ENCODE measurements around the gene SQSTM1.

Gene SQSTM1

GRCh38 chr5:179872828-179873575, 52.3 kb downstream of the SQSTM1 start:
- DNase-seq (ENCODE audit: low read depth, low spot score): no peak

- DNase-seq (ENCODE audit: low read depth, low spot score): no peak
Observed at GRCh38 chr5:179873588-179874110, 52.9 kb downstream of the SQSTM1 start.

DNA sequence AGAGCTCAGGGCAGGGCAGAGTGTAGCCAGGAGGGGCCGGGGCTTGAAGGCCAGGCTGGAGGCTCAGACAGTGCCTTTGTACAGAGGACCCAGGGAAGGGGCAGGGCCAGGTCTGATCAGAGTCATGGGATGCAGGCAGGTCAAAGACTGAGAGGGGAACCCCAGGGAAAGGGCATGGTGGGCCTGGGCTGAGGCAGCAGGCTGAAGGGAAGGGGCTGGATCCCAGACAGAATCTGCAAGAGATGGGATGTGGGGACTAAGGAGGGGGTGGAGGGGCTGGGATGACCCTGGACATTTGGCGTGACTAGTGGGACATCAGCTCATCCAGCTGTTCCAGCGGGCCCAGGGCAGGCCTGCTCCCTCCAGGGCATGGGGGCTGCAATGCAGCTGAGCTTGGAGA, 53.4 kb downstream of the SQSTM1 start:
- no peak for DNase-seq (ENCODE audit: low read depth, low spot score)

- DNase-seq (ENCODE audit: low read depth, low spot score): no peak
Observed at GRCh38 chr5:179874536-179875292, 54.0 kb downstream of the SQSTM1 start.

- no peak for DNase-seq (ENCODE audit: low read depth, low spot score)
Observed at GRCh38 chr5:179875741-179876609, 55.3 kb downstream of the SQSTM1 start.

- DNase-seq (ENCODE audit: low read depth, low spot score): no peak
Observed at GRCh38 chr5:179876610-179876952, 55.9 kb downstream of the SQSTM1 start.

GRCh38 chr5:179878222-179879002, 57.7 kb downstream of the SQSTM1 start:
- DNase-seq (ENCODE audit: low read depth, low spot score): no peak

- DNase-seq (ENCODE audit: low read depth, low spot score): no peak
Observed at GRCh38 chr5:179879003-179879689, 58.4 kb downstream of the SQSTM1 start.

- DNase-seq (ENCODE audit: low read depth, low spot score): no peak
Observed at GRCh38 chr5:179879690-179880010, 58.9 kb downstream of the SQSTM1 start.

GRCh38 chr5:179880066-179880650, 59.5 kb downstream of the SQSTM1 start:
- DNase-seq (ENCODE audit: low read depth, low spot score): no peak

- DNase-seq (ENCODE audit: low read depth, low spot score): no peak
Observed at GRCh38 chr5:179880848-179881590, 60.3 kb downstream of the SQSTM1 start.

DNA sequence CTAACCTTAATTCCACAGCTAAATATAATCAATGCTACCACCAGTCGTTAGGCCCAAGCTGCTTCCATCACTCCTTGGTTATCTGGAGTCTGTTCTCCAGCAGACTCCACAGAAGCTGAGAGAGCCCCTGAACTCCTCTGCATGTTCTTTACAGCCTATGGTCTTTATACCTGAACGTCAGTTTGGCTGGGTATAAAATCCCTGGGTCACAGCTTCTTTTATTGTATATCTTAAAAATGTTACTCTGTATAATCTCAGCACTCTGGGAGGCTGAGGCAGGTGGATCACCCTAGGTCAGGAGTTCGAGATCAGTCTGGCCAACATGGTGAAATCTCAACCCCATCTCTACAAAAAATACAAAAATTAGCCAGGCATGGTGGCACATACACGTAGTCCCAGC, 61.6 kb downstream of the SQSTM1 start:
- DNase-seq (ENCODE audit: low read depth, low spot score): no peak

GRCh38 chr5:179883163-179883562, 62.5 kb downstream of the SQSTM1 start:
- DNase-seq (ENCODE audit: low read depth, low spot score): no peak

DNA sequence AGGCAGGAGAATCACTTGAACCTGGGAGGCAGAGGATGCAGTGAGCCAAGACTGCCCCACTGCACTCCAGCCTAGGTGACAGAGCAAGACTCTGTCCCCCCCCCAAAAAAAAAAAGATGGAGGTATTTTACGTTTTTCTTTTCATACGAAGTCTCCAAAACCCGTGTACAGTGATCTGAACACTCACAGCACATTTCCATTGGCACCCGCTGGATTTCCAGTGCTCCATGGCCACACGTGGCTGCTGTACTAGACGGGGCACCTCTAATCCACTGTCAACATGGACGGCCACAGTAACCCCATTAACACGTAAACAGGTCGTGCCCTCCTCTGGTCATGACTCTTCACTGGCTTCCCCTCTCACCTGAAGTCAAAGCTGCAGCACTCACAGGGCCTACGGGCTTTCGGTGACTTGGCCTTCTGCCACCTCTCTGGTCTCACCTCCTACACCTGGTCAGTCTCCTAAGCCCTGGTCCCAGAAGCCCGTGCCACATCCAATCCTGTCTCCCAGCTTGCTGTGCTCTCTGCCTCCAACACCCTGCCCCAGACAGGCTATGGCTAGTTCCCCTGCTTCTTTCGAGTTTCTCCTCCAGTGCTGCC, 64.9 kb downstream of the SQSTM1 start:
- DNase-seq (ENCODE audit: low read depth, low spot score): no peak

DNA sequence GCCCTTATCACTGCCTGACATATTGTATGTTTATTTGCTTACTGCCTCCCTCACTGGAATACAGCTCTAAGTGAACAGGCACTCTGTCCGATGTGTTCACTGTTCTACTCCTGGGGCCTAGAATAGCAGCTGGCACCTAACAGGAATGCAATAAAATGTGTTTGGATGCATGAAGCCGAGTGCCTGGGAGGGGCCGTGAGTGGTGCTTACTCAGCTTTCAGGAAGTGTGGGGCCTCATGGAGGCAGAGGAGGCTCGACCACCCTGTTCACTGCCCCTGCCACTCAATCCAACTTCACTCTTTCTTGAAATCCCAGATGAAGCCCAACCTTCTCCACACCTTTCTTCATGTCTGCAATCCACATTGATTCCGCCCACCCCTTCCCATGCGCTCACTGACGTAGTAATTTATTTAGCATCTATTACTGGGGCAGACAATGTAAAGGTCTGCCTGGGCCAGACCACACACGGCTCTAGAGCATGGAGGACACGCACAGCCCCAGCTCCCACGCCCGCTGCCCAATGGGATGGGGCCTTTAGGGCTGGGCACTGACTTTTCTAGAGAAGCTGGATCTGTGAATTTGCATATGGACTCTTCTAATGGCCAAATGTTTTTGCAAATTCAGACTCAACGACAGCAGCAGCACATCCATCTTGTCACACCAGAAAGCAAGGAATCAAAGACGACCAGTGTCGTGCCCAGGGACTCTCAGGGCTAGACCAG, 65.6 kb downstream of the SQSTM1 start:
- DNase-seq (ENCODE audit: low read depth, low spot score): no peak

DNA sequence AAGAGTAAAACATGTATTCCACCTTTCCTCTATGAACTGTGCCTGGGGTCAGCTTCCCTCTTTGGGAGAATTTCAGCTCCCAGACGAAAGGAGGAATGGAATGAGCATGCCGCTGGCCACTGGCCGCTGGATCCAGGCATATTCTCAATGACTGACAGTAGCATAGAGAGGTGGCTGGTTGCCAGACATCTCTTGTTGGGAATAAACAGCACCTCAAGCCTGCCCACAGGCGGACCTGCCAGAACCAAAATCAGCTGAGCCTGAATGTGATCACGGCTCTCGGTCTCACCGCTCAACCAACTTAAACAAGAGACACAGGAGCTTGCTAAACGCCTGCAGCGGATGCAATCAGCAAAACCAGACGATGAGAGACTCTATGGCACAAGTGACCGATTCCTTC, 66.4 kb downstream of the SQSTM1 start:
- DNase-seq (ENCODE audit: low read depth, low spot score): no peak
